ENCODE results near the gene EZH1.

GRCh38 chr17:42759982-42760651, 15.3 kb upstream of the EZH1 start:
- TF ChIP-seq CTCF (IDR thresholded peaks at IDR 0.05; ENCODE audit: poor library complexity) (no peak), EZH2phosphoT487 (IDR thresholded peaks at IDR 0.05; ENCODE audit: low read depth, severe bottlenecking, unreplicated experiment) (no peak), EZH2 (IDR thresholded peaks at IDR 0.05; ENCODE audit: borderline replicate concordance) (no peak)
